GM10266 (cell line): Measurements from ENCODE around the gene KCNT2.

ENCODE experiments used
- DNase-seq: peaks from one replicate; pipeline ENCODE4 v3.0.0; 2012; ENCODE audit errors: extremely low spot score
- CTCF ChIP-seq: IDR thresholded peaks from 2 replicates; pipeline ENCODE4 v1.5.1; 2012; ENCODE audit warnings: mild to moderate bottlenecking, low read depth; ENCODE audit not compliant: control insufficient read depth, insufficient read depth; ENCODE audit errors: missing control alignments

The KCNT2 gene

GRCh38 chr1:196255762-196256161 is 352.5 kb downstream of the KCNT2 start:
- TF ChIP-seq CTCF = no peak
- DNase-seq = no peak

- no peak for TF ChIP-seq CTCF
- no peak for DNase-seq
These were observed 378.7 kb downstream of the KCNT2 start for GRCh38 chr1:196229546-196229945.

- TF ChIP-seq CTCF = no peak
- DNase-seq = no peak
These were observed 393.4 kb downstream of the KCNT2 start for GRCh38 chr1:196214866-196215265.

GRCh38 chr1:196209983-196210382 is 398.3 kb downstream of the KCNT2 start:
- no peak for DNase-seq
- no peak for TF ChIP-seq CTCF

GRCh38 chr1:196209265-196209664 is 399.0 kb downstream of the KCNT2 start:
- no peak for DNase-seq
- no peak for TF ChIP-seq CTCF

- no peak for TF ChIP-seq CTCF
- no peak for DNase-seq
These were observed 400.5 kb downstream of the KCNT2 start for GRCh38 chr1:196207612-196208217.

GRCh38 chr1:196205882-196206281 is 402.4 kb downstream of the KCNT2 start:
- TF ChIP-seq CTCF = no peak
- no peak for DNase-seq
